ENCODE measurements around the gene NPEPPS. TPM values are rescaled to one million over a fixed set of nuclear protein-coding genes. Genes with fewer than 3 reads are reported as not detected.

The NPEPPS gene
- total and polyA plus RNA-seq, 2 experiments from 2014 or later, result 55.7 to 72.3 TPM

GRCh38 chr17:47629826-47630225, 98.9 kb downstream of the NPEPPS start:
- Histone ChIP-seq H3K4me1 (ENCODE audit: insufficient read depth) (no peaks in the 10 kb centered on the region), H3K27me3 (replicated peaks; ENCODE audit: insufficient read depth) (no peaks in the 10 kb centered on the region), H3K9me2 (ENCODE audit: insufficient read depth) (no peaks in the 10 kb centered on the region), H3K9me3 (ENCODE audit: low read depth) (no peaks in the 10 kb centered on the region), H3K36me3 (ENCODE audit: low read depth) (no peaks in the 10 kb centered on the region), H3F3A (ENCODE audit: insufficient read depth) (0 out of 2 replicates have a peak, but pooled peaks cover 4% of the 10 kb centered on the region), H3K27ac (no peak overlapping the region), H2AFZ (no peak overlapping the region), H3K79me2 (ENCODE audit: insufficient read depth) (no peaks in the 10 kb centered on the region), H3K9ac (no peak overlapping the region), H3K4me3 (no peak overlapping the region), H3K4me2 (ENCODE audit: unreplicated experiment) (no peak overlapping the region), H4K20me1 (ENCODE audit: insufficient read depth) (no peaks in the 10 kb centered on the region)
- TF ChIP-seq EZH2phosphoT487 (IDR thresholded peaks at IDR 0.05; ENCODE audit: insufficient read depth, low read depth), result no peak
- no peak for TF ChIP-seq EZH2 (IDR thresholded peaks at IDR 0.05; ENCODE audit: insufficient read depth, poor library complexity, severe bottlenecking)
- in situ Hi-C loops (cut with MboI), result no loop called here
- DNase-seq, result no peak
- 79 to 82% methylated on average over 5 of the region's 5 CpGs for WGBS, 2 experiments (ENCODE audit: low coverage in 1 of 2, low lambda C conversion rate in 2 of 2, missing lambda C conversion rate in 2 of 2)

GRCh38 chr17:47630614-47631013, 99.7 kb downstream of the NPEPPS start:
- Histone ChIP-seq H3K9ac (no peak overlapping the region), H3F3A (ENCODE audit: insufficient read depth) (0 out of 2 replicates have a peak, but pooled peaks cover 4% of the 10 kb centered on the region), H3K27me3 (replicated peaks; ENCODE audit: insufficient read depth) (no peaks in the 10 kb centered on the region), H3K79me2 (ENCODE audit: insufficient read depth) (no peaks in the 10 kb centered on the region), H2AFZ (no peak overlapping the region), H3K27ac (no peak overlapping the region), H3K4me2 (ENCODE audit: unreplicated experiment) (no peak overlapping the region), H3K36me3 (ENCODE audit: low read depth) (no peaks in the 10 kb centered on the region), H3K9me3 (ENCODE audit: low read depth) (no peaks in the 10 kb centered on the region), H3K4me1 (ENCODE audit: insufficient read depth) (no peaks in the 10 kb centered on the region), H3K4me3 (no peak overlapping the region), H4K20me1 (ENCODE audit: insufficient read depth) (no peaks in the 10 kb centered on the region), H3K9me2 (ENCODE audit: insufficient read depth) (no peaks in the 10 kb centered on the region)
- no peak for TF ChIP-seq EZH2phosphoT487 (IDR thresholded peaks at IDR 0.05; ENCODE audit: insufficient read depth, low read depth)
- TF ChIP-seq EZH2 (IDR thresholded peaks at IDR 0.05; ENCODE audit: insufficient read depth, poor library complexity, severe bottlenecking), result no peak
- WGBS, 2 experiments (ENCODE audit: low coverage in 1 of 2, low lambda C conversion rate in 2 of 2, missing lambda C conversion rate in 2 of 2), result 59 to 62% methylated on average over 2 of the region's 2 CpGs
- in situ Hi-C loops (cut with MboI), result no loop called here
- DNase-seq, result no peak

GRCh38 chr17:47632991-47633390, 102.1 kb downstream of the NPEPPS start:
- no peak overlapping the region for H3K9ac ChIP-seq
- no peak for DNase-seq
- H3K4me3 ChIP-seq, result no peak overlapping the region
- in situ Hi-C loops (cut with MboI), result no loop called here
- no peak overlapping the region for H3K4me2 ChIP-seq (ENCODE audit: unreplicated experiment)
- no peaks in the 10 kb centered on the region for H3K9me3 ChIP-seq (ENCODE audit: low read depth)
- no peak overlapping the region for H2AFZ ChIP-seq
- WGBS, 2 experiments (ENCODE audit: low coverage in 1 of 2, low lambda C conversion rate in 2 of 2, missing lambda C conversion rate in 2 of 2), result 98 to 99% methylated on average over 3 of the region's 3 CpGs
- no peaks in the 10 kb centered on the region for H4K20me1 ChIP-seq (ENCODE audit: insufficient read depth)
- no peak for TF ChIP-seq EZH2phosphoT487 (IDR thresholded peaks at IDR 0.05; ENCODE audit: insufficient read depth, low read depth)
- TF ChIP-seq EZH2 (IDR thresholded peaks at IDR 0.05; ENCODE audit: insufficient read depth, poor library complexity, severe bottlenecking), result no peak
- H3K79me2 ChIP-seq (ENCODE audit: insufficient read depth), result no peaks in the 10 kb centered on the region
- H3K27me3 ChIP-seq (replicated peaks; ENCODE audit: insufficient read depth), result no peaks in the 10 kb centered on the region
- H3F3A ChIP-seq (ENCODE audit: insufficient read depth), result 0 out of 2 replicates have a peak, but pooled peaks cover 4% of the 10 kb centered on the region
- no peaks in the 10 kb centered on the region for H3K9me2 ChIP-seq (ENCODE audit: insufficient read depth)
- no peaks in the 10 kb centered on the region for H3K4me1 ChIP-seq (ENCODE audit: insufficient read depth)
- H3K36me3 ChIP-seq (ENCODE audit: low read depth), result no peaks in the 10 kb centered on the region
- no peak overlapping the region for H3K27ac ChIP-seq

- Histone ChIP-seq H3K9ac (no peak overlapping the region), H3K9me2 (ENCODE audit: insufficient read depth) (no peaks in the 10 kb centered on the region), H2AFZ (no peak overlapping the region), H3K9me3 (ENCODE audit: low read depth) (no peaks in the 10 kb centered on the region), H3K27me3 (replicated peaks; ENCODE audit: insufficient read depth) (no peaks in the 10 kb centered on the region), H3F3A (ENCODE audit: insufficient read depth) (0 out of 2 replicates have a peak, but pooled peaks cover 4% of the 10 kb centered on the region), H4K20me1 (ENCODE audit: insufficient read depth) (no peaks in the 10 kb centered on the region), H3K36me3 (ENCODE audit: low read depth) (no peaks in the 10 kb centered on the region), H3K27ac (no peak overlapping the region), H3K4me3 (no peak overlapping the region), H3K4me1 (ENCODE audit: insufficient read depth) (no peaks in the 10 kb centered on the region), H3K4me2 (ENCODE audit: unreplicated experiment) (no peak overlapping the region), H3K79me2 (ENCODE audit: insufficient read depth) (no peaks in the 10 kb centered on the region)
- in situ Hi-C loops (cut with MboI), result no loop called here
- 93 to 95% methylated on average over 1 of the region's 1 CpG for WGBS, 2 experiments (ENCODE audit: low coverage in 1 of 2, low lambda C conversion rate in 2 of 2, missing lambda C conversion rate in 2 of 2)
- DNase-seq, result no peak
- TF ChIP-seq EZH2 (IDR thresholded peaks at IDR 0.05; ENCODE audit: insufficient read depth, poor library complexity, severe bottlenecking), result no peak
- no peak for TF ChIP-seq EZH2phosphoT487 (IDR thresholded peaks at IDR 0.05; ENCODE audit: insufficient read depth, low read depth)
Observed at GRCh38 chr17:47633996-47634395, 103.1 kb downstream of the NPEPPS start.

- H3K27me3 ChIP-seq (replicated peaks; ENCODE audit: insufficient read depth), result no peaks in the 10 kb centered on the region
- 0 out of 2 replicates have a peak, but pooled peaks cover 2% of the 10 kb centered on the region for H3F3A ChIP-seq (ENCODE audit: insufficient read depth)
- no peak overlapping the region for H3K4me2 ChIP-seq (ENCODE audit: unreplicated experiment)
- no peak for DNase-seq
- no peaks in the 10 kb centered on the region for H4K20me1 ChIP-seq (ENCODE audit: insufficient read depth)
- H3K79me2 ChIP-seq (ENCODE audit: insufficient read depth), result no peaks in the 10 kb centered on the region
- TF ChIP-seq EZH2phosphoT487 (IDR thresholded peaks at IDR 0.05; ENCODE audit: insufficient read depth, low read depth), result no peak
- TF ChIP-seq EZH2 (IDR thresholded peaks at IDR 0.05; ENCODE audit: insufficient read depth, poor library complexity, severe bottlenecking), result no peak
- H2AFZ ChIP-seq, result no peak overlapping the region
- in situ Hi-C loops (cut with MboI), result no loop called here
- no peaks in the 10 kb centered on the region for H3K36me3 ChIP-seq (ENCODE audit: low read depth)
- no peak overlapping the region for H3K27ac ChIP-seq
- no peaks in the 10 kb centered on the region for H3K9me3 ChIP-seq (ENCODE audit: low read depth)
- no peaks in the 10 kb centered on the region for H3K9me2 ChIP-seq (ENCODE audit: insufficient read depth)
- H3K9ac ChIP-seq, result no peak overlapping the region
- WGBS, 2 experiments (ENCODE audit: low coverage in 1 of 2, low lambda C conversion rate in 2 of 2, missing lambda C conversion rate in 2 of 2), result 94 to 97% methylated on average over 3 of the region's 3 CpGs
- no peak overlapping the region for H3K4me3 ChIP-seq
- no peaks in the 10 kb centered on the region for H3K4me1 ChIP-seq (ENCODE audit: insufficient read depth)
Observed at GRCh38 chr17:47634870-47635269, 104.0 kb downstream of the NPEPPS start.

Data from GM23248 (cell line).